HL-60 (cell line): ENCODE data around the gene PLIN3.
A peak's percentile ranks its signal among the peaks of the same experiment; 100 is the strongest.

Experiments used
- DNase-seq, 2 experiments: peaks; one replicate each; pipeline ENCODE4 v3.0.0-alpha.2; 2010 to 2020; ENCODE audit warnings: low read depth in 1 of 2, low spot score in 1 of 2
- H3K27ac ChIP-seq: fragments of 250-450 bp; sonication (Bioruptor Pico); replicated peaks from 2 replicates; pipeline ENCODE4 v1.5.1; 2020; ENCODE audit warnings: mild to moderate bottlenecking, moderate library complexity
- H3K27me3 ChIP-seq: fragments of 250-450 bp; sonication (Bioruptor Pico); 2 replicates; pipeline ENCODE4 v1.5.1; 2021; ENCODE audit warnings: mild to moderate bottlenecking, moderate library complexity; ENCODE audit not compliant: insufficient read depth, poor library complexity, severe bottlenecking
- H3K4me3 ChIP-seq: replicated peaks from 2 replicates; pipeline ENCODE4 v1.5.1; 2011; ENCODE audit warnings: mild to moderate bottlenecking, control low read depth, low read length; ENCODE audit not compliant: insufficient read depth
- GABPA ChIP-seq: IDR thresholded peaks from 2 replicates; pipeline ENCODE4 v1.6.1; 2012; ENCODE audit warnings: low read depth
- POLR2AphosphoS5 ChIP-seq: IDR thresholded peaks from 2 replicates; pipeline ENCODE4 v1.6.1; 2012; ENCODE audit warnings: low read depth
- SPI1 ChIP-seq: IDR thresholded peaks from 2 replicates; pipeline ENCODE4 v1.6.1; 2012; ENCODE audit warnings: low read depth, mild to moderate bottlenecking, borderline replicate concordance
- TF ChIP-seq, protein P1 (sequence below): IDR thresholded peaks from one replicate; pipeline ENCODE4 v1.5.1; 2011; ENCODE audit warnings: low read length, control low read depth, inconsistent platforms; ENCODE audit not compliant: insufficient read depth
- TF ChIP-seq, protein P2 (sequence below): IDR thresholded peaks from 2 replicates; pipeline ENCODE4 v1.6.1; 2012; ENCODE audit warnings: low read depth; ENCODE audit not compliant: insufficient replicate concordance

The PLIN3 gene

DNA sequence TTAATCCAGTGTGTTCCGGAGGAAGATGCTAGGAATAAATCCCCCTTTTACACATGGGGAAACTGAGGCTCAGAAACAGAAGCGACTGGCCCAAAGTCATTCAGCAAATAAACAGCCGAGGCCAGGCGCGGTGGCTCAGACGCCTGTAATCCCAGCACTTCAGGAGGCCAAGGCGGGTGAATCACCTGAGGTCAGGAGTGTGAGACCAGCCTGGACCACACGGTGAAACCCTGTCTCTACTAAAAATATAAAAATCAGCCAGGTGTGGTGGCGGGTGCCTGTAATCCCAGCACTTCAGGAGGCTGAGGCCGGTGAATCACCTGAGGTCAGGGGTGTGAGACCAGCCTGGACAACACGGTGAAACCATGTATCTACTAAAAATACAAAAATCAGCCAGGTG, 11.6 kb upstream of the PLIN3 start:
- H3K27ac ChIP-seq, result no peak overlapping the region
- no peaks in the 10 kb centered on the region for H3K27me3 ChIP-seq
- TF ChIP-seq GABPA (no peak), POLR2AphosphoS5 (no peak), SPI1 (no peak)
- TF ChIP-seq, protein P1, sequence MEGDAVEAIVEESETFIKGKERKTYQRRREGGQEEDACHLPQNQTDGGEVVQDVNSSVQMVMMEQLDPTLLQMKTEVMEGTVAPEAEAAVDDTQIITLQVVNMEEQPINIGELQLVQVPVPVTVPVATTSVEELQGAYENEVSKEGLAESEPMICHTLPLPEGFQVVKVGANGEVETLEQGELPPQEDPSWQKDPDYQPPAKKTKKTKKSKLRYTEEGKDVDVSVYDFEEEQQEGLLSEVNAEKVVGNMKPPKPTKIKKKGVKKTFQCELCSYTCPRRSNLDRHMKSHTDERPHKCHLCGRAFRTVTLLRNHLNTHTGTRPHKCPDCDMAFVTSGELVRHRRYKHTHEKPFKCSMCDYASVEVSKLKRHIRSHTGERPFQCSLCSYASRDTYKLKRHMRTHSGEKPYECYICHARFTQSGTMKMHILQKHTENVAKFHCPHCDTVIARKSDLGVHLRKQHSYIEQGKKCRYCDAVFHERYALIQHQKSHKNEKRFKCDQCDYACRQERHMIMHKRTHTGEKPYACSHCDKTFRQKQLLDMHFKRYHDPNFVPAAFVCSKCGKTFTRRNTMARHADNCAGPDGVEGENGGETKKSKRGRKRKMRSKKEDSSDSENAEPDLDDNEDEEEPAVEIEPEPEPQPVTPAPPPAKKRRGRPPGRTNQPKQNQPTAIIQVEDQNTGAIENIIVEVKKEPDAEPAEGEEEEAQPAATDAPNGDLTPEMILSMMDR, result no peak
- TF ChIP-seq, protein P2, sequence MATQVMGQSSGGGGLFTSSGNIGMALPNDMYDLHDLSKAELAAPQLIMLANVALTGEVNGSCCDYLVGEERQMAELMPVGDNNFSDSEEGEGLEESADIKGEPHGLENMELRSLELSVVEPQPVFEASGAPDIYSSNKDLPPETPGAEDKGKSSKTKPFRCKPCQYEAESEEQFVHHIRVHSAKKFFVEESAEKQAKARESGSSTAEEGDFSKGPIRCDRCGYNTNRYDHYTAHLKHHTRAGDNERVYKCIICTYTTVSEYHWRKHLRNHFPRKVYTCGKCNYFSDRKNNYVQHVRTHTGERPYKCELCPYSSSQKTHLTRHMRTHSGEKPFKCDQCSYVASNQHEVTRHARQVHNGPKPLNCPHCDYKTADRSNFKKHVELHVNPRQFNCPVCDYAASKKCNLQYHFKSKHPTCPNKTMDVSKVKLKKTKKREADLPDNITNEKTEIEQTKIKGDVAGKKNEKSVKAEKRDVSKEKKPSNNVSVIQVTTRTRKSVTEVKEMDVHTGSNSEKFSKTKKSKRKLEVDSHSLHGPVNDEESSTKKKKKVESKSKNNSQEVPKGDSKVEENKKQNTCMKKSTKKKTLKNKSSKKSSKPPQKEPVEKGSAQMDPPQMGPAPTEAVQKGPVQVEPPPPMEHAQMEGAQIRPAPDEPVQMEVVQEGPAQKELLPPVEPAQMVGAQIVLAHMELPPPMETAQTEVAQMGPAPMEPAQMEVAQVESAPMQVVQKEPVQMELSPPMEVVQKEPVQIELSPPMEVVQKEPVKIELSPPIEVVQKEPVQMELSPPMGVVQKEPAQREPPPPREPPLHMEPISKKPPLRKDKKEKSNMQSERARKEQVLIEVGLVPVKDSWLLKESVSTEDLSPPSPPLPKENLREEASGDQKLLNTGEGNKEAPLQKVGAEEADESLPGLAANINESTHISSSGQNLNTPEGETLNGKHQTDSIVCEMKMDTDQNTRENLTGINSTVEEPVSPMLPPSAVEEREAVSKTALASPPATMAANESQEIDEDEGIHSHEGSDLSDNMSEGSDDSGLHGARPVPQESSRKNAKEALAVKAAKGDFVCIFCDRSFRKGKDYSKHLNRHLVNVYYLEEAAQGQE, result no peak
- no peak overlapping the region for H3K4me3 ChIP-seq
- DNase-seq, result no peak

DNA sequence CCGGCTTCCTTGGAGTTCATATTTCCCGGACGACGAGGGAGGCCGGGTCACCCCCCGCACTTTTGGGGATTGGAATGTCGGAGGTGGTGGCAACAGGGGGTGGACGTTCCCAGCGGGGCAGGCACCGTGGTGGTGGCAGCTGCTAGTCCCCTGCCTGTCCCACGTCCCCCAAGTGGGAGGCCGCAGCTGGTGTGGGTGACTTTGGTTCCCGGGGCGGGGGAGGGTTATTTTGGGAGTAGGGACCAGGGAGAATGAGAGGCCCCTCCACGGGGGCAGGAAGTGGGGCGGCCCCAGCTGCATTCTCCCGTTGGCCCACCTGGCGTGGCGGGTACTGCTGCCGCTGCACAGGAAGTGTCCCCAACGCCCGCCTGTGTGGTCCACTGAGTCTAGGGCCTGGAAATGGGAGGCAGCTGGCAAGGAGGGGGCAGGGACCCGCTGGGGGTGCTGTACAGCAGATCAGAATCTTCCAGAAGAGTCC, 11.1 kb upstream of the PLIN3 start:
- no peak overlapping the region for H3K27ac ChIP-seq
- peak in 1 of 2 experiments; percentile 30 for DNase-seq
- TF ChIP-seq GABPA (no peak), POLR2AphosphoS5 (peak; percentile 82), SPI1 (0 out of 2 replicates have a peak, but pooled peaks have one; percentile 34)
- TF ChIP-seq, protein P1, result no peak
- TF ChIP-seq, protein P2, result no peak
- H3K27me3 ChIP-seq, result no peaks in the 10 kb centered on the region
- H3K4me3 ChIP-seq, result no peak overlapping the region

DNA sequence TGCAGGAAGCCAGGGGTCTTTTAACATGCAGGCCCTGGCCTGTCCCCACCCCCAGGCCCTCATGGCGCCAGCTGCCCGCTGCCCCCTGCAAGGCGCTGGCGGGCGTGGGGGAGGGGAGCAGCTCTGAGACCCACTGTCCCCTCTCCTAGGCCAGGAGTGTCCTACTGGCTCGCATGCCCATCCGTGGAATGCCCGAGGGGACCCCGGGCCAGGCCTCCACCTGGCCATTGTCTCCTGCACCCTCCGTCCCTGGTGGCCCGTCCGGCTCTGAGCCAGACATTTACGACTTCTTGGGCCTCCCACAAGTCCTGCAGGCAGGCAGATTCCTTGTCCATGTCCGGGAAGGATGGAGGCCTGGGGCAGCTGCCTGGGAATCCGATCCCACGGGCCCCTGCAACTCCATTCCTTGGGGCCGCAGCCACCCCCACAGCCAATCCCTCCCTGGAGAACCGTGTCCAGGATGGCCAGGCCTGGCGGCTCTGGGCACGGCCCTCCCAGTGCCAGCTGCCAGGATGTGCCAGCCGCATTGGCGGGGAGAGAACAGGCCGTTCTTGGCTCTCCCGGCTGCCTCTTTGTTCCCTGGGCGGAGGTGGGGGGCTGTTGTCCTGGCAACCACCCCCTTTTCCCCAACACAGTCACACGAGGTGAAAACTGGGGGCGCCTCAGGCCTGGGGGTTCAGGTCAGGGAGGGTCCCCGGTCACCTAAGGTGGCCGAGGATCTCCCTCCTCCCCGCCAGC, 10.5 kb upstream of the PLIN3 start:
- no peaks in the 10 kb centered on the region for H3K27me3 ChIP-seq
- TF ChIP-seq, protein P1, result no peak
- TF ChIP-seq, protein P2, result no peak
- TF ChIP-seq GABPA (no peak), SPI1 (no peak), POLR2AphosphoS5 (no peak)
- H3K27ac ChIP-seq, result no peak overlapping the region
- no peak for DNase-seq
- no peak overlapping the region for H3K4me3 ChIP-seq
